Fibroblast of lung (primary cell): ENCODE measurements around the gene ARHGAP28. TPM values are rescaled to one million over a fixed set of nuclear protein-coding genes. Genes with fewer than 3 reads are reported as not detected.

Source experiments
- DNase-seq, 2 donors: peaks; one replicate each; pipeline versions ENCODE4 v3.0.0 to v3.0.0-alpha.2; 2010; ENCODE audit warnings: low read depth in 2 of 2
- H2AFZ ChIP-seq: 2 replicates; pipeline ENCODE4 v1.5.1; 2012; ENCODE audit warnings: low read length, control low read depth, inconsistent platforms
- H3K27ac ChIP-seq: 2 replicates; pipeline ENCODE4 v1.5.1; 2011; ENCODE audit warnings: low read length, control low read depth; ENCODE audit not compliant: insufficient read depth
- H3K27me3 ChIP-seq: 2 replicates; pipeline ENCODE4 v1.5.1; 2011; ENCODE audit warnings: mild to moderate bottlenecking, low read length; ENCODE audit not compliant: control insufficient read depth, insufficient read depth
- H3K36me3 ChIP-seq: 2 replicates; pipeline ENCODE4 v1.5.1; 2011; ENCODE audit warnings: low read length; ENCODE audit not compliant: control insufficient read depth, insufficient read depth
- H3K4me1 ChIP-seq: 2 replicates; pipeline ENCODE4 v1.5.1; 2011; ENCODE audit warnings: low read length; ENCODE audit not compliant: control insufficient read depth, insufficient read depth; ENCODE audit errors: extremely low read depth
- H3K4me2 ChIP-seq: 2 replicates; pipeline ENCODE4 v1.5.1; 2011; ENCODE audit warnings: low read length, control low read depth; ENCODE audit not compliant: insufficient read depth; ENCODE audit errors: extremely low read depth
- H3K4me3 ChIP-seq, 4 experiments: fragments of 200-600 bp in 1 of 4; sonication (generic) in 1 of 4; replicated peaks in 1 of 4; 2 replicates each; pipeline ENCODE4 v1.5.1; 2011 to 2016; ENCODE audit warnings: low read length in 4 of 4, low read depth in 3 of 4, mild to moderate bottlenecking in 3 of 4, control low read depth in 2 of 4, inconsistent platforms in 1 of 4, mixed read lengths in 1 of 4; ENCODE audit not compliant: insufficient read depth in 1 of 4; ENCODE audit errors: control extremely low read depth in 1 of 4
- H3K79me2 ChIP-seq: 2 replicates; pipeline ENCODE4 v1.5.1; 2012; ENCODE audit warnings: mild to moderate bottlenecking, low read length, inconsistent platforms; ENCODE audit not compliant: control insufficient read depth, insufficient read depth
- H3K9ac ChIP-seq: 2 replicates; pipeline ENCODE4 v1.5.1; 2011; ENCODE audit warnings: mild to moderate bottlenecking, low read length, control low read depth; ENCODE audit not compliant: insufficient read depth
- H3K9me3 ChIP-seq: 2 replicates; pipeline ENCODE4 v1.5.1; 2012; ENCODE audit warnings: low read depth, low read length; ENCODE audit not compliant: control insufficient read depth, insufficient read depth
- H4K20me1 ChIP-seq: 2 replicates; pipeline ENCODE4 v1.5.1; 2011; ENCODE audit warnings: low read length; ENCODE audit not compliant: control insufficient read depth, insufficient read depth; ENCODE audit errors: extremely low read depth
- EZH2 ChIP-seq: IDR thresholded peaks from 2 replicates; pipeline ENCODE4 v1.5.1; 2012; ENCODE audit warnings: low read length, control low read depth, mild to moderate bottlenecking; ENCODE audit errors: missing control alignments
- polyA plus RNA-seq, 2 donors: library from polyadenylated mRNA; depleted of rRNA in 1 of 2; stranded (reverse) in 1 of 2; unstranded in 1 of 2; fragments of >200 nt; gene quantifications; 2 replicates each; pipeline ENCODE4 v1.2.1, GENCODE V29; 2011 to 2012; ENCODE audit warnings: missing spikeins in 1 of 2
- total RNA-seq: library from RNA; depleted of rRNA; stranded (reverse); fragments of >200 nt; gene quantifications from 2 replicates; pipeline ENCODE4 v1.2.1, GENCODE V29; 2014
- TF ChIP-seq, protein P1 (sequence below), 2 donors: IDR thresholded peaks in 1 of 2; conservative IDR thresholded peaks in 1 of 2; 1 replicate in 1 of 2; 2 replicates in 1 of 2; pipeline ENCODE4 v1.5.1; 2011 to 2012; ENCODE audit warnings: low read length in 2 of 2, control low read depth in 1 of 2, inconsistent platforms in 1 of 2, low read depth in 1 of 2, mild to moderate bottlenecking in 1 of 2

ARHGAP28 gene
- total and polyA plus RNA-seq, 2 donors (not counting 1 experiment from before 2014, with no cell fraction given), result 3.3 to 35.0 TPM

DNA sequence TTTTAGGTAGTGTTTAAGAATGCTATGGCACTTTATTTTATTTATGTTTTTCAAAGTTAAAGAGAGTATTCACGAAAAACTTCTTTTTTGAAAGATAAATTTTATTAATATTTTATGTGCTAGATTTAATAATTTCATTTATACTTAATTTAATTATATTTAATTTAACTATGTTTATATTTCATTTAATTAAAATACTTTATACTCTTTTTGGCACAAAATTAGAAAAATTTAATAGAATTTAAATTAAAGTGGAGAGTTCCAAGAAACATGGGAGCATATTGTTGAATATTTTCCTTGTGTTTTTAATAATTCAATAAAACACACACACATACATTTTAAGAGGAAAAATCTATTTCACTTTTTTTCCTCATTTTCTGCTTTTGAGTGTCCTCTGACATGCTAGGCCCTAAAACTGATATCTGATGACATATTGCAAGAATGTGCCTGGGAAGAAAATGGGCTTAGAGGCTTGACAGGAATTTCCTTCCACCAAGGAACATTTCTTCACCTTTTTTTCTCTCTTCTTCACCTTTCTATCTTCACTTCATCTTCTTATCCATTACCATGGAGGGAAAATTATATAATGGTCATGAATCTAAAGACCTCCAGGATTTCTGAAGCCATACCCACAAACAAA is 15.4 kb downstream of the ARHGAP28 start:
- Histone ChIP-seq H3K79me2 (no peaks in the 10 kb centered on the region), H2AFZ (no peak overlapping the region), H3K4me1 (peaks cover 26% of the 10 kb centered on the region), H3K9me3 (no peaks in the 10 kb centered on the region), H3K27ac (no peak overlapping the region), H3K4me2 (no peak overlapping the region), H3K4me3 (no peak overlapping the region), H4K20me1 (no peaks in the 10 kb centered on the region), H3K36me3 (no peaks in the 10 kb centered on the region), H3K9ac (no peak overlapping the region), H3K27me3 (no peaks in the 10 kb centered on the region)
- no peak for TF ChIP-seq EZH2
- TF ChIP-seq, protein P1, sequence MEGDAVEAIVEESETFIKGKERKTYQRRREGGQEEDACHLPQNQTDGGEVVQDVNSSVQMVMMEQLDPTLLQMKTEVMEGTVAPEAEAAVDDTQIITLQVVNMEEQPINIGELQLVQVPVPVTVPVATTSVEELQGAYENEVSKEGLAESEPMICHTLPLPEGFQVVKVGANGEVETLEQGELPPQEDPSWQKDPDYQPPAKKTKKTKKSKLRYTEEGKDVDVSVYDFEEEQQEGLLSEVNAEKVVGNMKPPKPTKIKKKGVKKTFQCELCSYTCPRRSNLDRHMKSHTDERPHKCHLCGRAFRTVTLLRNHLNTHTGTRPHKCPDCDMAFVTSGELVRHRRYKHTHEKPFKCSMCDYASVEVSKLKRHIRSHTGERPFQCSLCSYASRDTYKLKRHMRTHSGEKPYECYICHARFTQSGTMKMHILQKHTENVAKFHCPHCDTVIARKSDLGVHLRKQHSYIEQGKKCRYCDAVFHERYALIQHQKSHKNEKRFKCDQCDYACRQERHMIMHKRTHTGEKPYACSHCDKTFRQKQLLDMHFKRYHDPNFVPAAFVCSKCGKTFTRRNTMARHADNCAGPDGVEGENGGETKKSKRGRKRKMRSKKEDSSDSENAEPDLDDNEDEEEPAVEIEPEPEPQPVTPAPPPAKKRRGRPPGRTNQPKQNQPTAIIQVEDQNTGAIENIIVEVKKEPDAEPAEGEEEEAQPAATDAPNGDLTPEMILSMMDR (conservative IDR thresholded peaks at IDR 0.05 in 1 of 2, IDR thresholded peaks at IDR 0.05 in 1 of 2; ENCODE audit: low read depth in 1 of 2, low read length in 2 of 2), result no peak
- DNase-seq, result peak in 1 of 2 donors; percentile 30

DNA sequence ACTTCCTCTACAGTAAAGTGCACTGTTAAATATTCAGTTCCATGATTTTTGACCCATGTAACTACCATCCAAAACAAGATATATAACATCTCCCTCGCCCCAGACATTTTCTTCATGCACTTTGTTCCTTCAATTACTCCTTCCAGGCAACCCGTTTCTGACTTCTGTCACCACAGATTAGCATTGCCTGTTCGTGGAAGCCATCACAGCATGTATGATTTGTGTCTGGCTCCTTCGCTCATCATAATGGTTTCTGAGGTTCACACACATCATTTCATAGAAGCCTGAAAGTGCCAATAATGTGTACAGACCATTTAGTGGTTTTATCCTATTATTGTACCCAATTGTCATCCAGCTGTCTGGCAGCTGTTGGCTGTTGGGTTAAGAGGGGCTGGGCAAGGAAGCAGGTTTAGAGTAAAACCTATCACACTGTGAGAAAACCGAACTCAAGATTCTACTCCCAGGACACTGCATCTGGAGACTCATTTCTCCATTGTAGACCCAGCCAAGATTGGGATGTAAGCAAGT is 16.1 kb downstream of the ARHGAP28 start:
- DNase-seq, result no peak
- no peaks in the 10 kb centered on the region for H3K9me3 ChIP-seq
- H3K4me2 ChIP-seq, result no peak overlapping the region
- no peaks in the 10 kb centered on the region for H3K27me3 ChIP-seq
- TF ChIP-seq, protein P1 (conservative IDR thresholded peaks at IDR 0.05 in 1 of 2, IDR thresholded peaks at IDR 0.05 in 1 of 2; ENCODE audit: low read depth in 1 of 2, low read length in 2 of 2), result no peak
- TF ChIP-seq EZH2, result no peak
- H3K36me3 ChIP-seq, result no peaks in the 10 kb centered on the region
- H3K9ac ChIP-seq, result no peak overlapping the region
- H2AFZ ChIP-seq, result no peak overlapping the region
- H3K4me3 ChIP-seq, result no peak overlapping the region
- H3K79me2 ChIP-seq, result no peaks in the 10 kb centered on the region
- peaks cover 21% of the 10 kb centered on the region for H3K4me1 ChIP-seq
- H4K20me1 ChIP-seq, result no peaks in the 10 kb centered on the region
- H3K27ac ChIP-seq, result no peak overlapping the region

DNA sequence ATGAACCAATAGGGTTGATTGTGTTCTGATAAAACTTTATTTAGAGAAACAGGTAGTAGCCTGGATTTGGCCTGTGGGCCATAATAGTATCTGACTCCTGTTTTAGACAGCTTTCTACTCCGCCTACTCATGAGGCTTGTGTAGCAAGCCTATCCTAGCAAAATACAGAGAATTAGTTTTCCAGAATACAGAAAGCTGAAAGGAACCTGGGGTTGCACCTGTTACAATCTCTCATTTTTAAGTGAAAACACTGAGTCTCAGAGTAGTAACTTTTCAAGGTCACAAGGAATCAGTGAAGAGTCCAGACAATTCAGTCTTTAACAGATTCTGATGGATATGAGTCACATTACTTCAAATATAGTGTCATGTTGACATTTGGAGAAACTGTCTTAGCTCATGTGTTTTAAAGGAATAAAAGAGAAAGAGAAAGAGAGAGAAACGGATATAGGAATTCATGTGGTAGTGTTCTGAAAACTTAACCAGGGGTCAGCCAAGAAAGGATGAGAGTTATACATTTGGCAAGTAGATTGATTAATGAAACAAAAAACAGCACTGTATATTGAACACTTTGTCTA is 17.0 kb downstream of the ARHGAP28 start:
- Histone ChIP-seq H3K9ac (no peak overlapping the region), H4K20me1 (no peaks in the 10 kb centered on the region), H3K9me3 (no peaks in the 10 kb centered on the region), H3K4me2 (no peak overlapping the region), H3K36me3 (no peaks in the 10 kb centered on the region), H2AFZ (no peak overlapping the region), H3K4me3 (no peak overlapping the region), H3K27me3 (no peaks in the 10 kb centered on the region), H3K27ac (no peak overlapping the region), H3K4me1 (peaks cover 15% of the 10 kb centered on the region), H3K79me2 (no peaks in the 10 kb centered on the region)
- TF ChIP-seq EZH2, result no peak
- TF ChIP-seq, protein P1 (conservative IDR thresholded peaks at IDR 0.05 in 1 of 2, IDR thresholded peaks at IDR 0.05 in 1 of 2; ENCODE audit: low read depth in 1 of 2, low read length in 2 of 2), result no peak
- DNase-seq, result peak in 1 of 2 donors; percentile 41
